CD4-positive, alpha-beta T cell treated with Interleukin-6 at 100 ng/mL for 8 hours (primary cell): ENCODE results near the gene ASPHD1.
A peak's percentile ranks its signal among the peaks of the same experiment; 100 is the strongest.
"Not testable (repeated sequence)": the region's sequence is repeated elsewhere in the genome, so short reads cannot be mapped to it uniquely, and the experiment has no call there.

Experiments used
- DNase-seq: peaks from one replicate; pipeline ENCODE4 v3.0.0-alpha.2; 2020; ENCODE audit warnings: mixed read lengths, low spot score

ASPHD1 gene

DNA sequence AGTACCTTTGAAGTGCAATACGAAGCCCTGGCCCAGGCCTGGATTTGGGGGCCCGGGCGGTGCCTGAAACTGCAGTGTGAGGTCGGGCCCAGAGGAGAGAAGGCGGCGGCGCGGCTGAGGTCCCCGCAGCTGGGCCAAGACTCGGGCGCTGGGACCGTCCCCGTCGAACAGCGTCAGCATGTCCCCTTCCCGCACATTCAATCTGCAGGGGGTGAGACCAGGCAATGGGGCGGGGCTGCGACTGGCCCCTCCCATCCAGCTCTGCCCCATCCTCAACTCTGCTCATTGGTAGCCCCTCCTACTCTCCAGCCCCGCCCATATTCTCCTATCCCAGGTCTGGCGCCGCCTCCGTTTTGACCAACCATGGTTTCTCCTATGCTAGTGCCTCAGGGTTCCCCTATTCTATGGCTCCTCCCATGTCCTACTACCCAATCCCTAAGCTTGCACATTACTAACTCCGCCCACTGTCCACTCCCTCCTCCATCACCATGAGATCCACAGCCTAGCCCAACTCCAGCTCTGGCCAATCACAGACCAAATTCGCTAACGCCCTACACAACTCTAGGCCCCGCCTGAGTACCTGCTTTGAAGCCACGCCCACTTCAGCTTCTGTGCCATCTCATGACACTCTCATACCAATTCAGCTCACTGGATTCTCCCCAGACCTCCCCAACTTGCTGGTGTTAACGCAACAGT, 22.9 kb upstream of the ASPHD1 start:
- DNase-seq = peak; percentile 22

DNA sequence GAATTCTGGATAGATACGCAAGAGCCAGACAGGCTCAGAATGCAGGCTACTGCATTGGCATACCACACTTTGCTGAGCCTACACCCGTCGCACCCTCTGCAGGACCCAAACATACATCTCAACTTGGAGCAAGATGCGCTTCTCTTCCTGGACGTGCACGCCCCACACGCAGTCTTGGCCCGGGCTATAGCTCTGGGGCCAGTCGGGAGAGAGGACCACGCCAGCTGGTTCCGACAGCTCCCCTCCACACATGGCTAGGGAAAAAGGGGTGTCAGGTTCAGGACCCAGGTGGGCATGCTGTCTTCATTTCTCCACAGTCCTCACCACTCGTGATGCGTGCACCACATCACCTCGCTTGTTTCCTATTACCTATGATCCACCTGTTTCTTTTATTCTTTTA, 22.1 kb upstream of the ASPHD1 start:
- no peak for DNase-seq

DNA sequence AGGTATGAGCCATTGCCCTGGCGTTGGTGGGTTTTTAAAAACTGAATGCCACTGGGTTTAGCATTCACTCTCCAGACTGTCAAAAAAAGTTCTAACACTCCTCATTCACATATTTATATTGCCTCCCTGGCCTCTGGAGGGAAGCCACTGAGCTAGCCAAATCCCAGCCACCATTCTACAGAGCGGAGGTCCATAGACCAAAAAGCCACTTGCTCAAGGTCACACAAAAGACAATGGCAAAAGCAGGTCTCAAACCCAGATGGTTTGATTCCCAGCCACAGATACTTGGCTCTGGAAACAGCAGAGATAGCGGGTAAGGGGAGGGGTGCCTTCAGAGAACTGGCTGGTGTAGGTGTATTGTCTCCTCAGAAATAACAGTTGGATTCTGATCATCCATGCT, 19.2 kb upstream of the ASPHD1 start:
- no peak for DNase-seq

DNA sequence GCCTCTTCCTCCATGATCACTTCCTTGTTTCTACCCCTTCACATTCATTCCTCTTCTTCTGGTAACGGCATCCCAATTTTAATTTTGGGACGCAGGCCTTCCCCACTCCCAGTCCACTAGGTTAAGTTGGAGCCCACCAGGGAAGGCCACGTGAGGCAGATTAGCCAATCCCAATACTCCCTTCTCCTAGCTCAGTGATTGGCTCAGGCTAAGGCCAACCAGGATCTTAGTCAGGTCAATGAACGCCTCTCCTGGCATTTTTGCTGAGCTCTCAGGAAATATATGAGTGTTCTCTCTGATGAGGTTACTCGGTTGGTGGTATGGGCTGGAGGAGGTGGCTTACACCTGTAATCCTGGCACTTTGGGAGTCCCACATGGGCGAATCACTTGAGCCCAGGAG, 16.3 kb upstream of the ASPHD1 start:
- DNase-seq = no peak

DNA sequence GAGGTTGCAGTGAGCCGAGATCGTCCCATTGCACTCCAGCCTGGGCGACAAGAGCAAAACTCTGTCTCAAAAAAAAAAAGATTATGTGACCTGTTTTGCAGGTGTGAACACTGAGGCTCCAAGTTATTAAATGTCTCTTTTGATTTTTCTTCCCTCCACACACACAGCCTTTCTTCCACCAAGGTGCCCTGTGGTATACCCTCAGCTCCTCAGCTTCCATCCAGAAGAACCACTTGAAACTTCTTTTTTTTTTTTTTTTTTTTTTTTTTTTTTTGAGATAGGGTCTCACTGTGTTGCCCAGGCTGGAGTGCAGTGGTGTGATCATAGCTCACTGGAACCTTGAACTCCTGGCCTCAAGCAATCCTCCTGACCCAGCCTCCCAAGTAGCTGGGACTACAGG, 10.9 kb upstream of the ASPHD1 start:
- not testable (repeated sequence) for DNase-seq

DNA sequence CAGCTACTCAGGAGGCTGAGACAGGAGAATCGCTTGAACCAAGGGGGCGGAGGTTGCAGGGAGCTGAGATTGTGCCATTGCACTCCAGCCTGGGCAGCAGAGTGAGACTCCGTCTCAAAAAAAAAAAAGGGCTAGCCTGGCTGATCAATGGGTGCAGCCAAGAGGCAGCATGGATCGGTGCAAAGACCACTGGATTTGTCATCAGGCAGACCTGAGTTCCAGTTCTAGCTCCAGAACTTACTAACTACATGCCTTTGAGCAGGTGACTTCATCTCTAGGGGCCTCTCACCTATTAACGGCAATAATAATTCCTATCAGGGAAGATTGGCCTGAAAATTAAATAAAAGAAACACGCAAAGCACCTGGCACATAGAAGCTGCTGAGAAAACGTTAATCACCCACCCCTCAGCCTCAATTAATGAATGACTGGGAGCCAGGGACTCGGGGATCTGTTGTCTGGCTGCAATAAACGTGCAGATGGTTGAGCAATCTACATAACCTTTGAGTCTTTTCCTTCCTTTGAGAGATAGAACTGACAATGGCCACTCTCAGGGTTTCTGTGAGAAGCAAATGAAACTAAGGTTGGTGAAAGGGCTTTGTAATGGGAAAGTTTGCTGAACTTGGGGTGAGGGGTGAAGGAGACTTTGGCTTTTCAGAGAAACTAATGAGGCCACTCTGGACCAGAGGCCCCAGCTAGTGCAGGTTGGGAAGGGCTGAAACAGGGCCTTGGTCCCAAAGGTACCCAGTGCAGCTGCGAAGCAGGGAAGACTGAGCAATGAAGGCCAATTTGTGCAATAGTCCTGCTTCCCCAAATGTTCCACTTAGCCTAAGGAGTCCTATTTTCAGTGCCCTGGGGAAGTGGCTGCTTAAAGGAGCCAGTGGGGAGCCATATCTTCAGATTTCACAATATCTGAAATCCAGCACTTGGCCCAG, 8.5 kb upstream of the ASPHD1 start:
- DNase-seq = no peak

DNA sequence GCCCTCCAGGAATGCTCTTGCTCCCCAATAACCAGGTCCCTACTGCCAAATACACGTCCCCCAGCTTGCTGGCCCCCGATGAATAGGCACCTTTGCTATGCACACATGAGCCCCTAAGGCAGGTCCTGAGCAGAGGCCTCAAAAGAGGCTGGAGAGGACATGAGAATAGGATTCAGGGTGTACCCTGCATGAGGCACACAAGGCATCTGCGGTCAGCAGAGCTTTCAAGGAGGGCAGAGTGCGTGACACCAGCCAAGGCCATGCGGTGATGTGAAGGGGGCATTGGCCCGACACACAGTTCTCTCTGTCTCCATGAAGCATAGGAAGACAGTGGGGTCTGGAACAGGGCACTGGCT, 7.9 kb upstream of the ASPHD1 start:
- DNase-seq = no peak

DNA sequence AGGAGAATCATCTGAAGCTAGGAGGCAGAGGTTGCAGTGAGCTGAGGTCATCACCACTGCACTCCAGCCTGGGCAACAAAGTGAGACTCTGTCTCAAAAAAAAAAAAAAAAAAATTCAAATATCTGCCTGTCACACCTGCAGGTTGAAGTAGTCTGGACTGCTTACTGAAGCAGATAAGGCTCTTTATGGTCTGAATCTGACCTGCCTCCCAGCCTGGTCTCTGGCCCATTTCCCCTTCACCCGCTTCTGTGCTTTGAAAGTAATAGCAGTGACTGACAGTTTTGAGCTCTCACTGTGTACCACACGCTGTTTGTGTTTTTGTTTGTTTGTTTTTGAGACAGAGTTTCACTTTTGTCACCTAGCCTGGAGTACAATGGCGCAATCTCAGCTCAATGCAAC, 6.7 kb upstream of the ASPHD1 start:
- no peak for DNase-seq

DNA sequence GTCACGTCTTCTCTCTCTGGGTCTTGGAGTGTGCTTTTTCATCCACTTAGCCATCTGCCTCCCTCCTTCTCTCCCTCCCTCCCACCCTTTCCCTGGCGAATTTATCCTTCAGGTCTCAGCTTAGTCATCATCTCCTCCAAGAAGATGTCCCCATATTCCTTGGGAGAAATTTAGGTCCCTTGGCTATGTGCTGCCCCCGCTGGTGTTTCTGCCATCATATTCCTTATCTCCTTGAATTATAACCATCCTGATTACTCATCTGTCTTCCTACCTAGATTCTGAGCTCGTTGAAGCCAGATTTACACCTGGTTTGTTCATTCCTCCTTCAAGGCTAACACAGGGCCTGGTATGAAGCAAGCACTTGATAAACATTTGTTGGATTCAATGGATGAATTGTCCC, 5.9 kb upstream of the ASPHD1 start:
- no peak for DNase-seq

DNA sequence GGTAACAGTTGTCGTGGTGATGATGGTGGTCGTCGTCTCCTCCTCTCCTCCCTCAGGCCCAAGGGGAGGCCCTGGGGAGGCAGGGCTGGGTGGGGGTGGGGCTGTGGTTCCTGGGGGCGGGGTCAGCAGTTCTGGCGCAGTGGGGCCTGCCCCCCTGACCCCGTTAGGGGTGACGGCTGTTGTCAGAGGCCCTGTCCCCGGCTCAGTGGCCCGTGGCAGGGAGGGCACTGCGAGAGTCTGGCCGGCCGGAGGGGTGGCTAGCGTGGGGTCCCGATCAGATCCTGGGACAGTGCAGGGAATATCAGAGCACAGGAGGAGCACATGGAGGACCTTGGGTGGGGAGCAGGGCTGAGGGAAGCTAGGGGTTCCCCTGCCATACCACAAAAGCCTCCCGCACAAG, 3.4 kb upstream of the ASPHD1 start:
- no peak for DNase-seq

DNA sequence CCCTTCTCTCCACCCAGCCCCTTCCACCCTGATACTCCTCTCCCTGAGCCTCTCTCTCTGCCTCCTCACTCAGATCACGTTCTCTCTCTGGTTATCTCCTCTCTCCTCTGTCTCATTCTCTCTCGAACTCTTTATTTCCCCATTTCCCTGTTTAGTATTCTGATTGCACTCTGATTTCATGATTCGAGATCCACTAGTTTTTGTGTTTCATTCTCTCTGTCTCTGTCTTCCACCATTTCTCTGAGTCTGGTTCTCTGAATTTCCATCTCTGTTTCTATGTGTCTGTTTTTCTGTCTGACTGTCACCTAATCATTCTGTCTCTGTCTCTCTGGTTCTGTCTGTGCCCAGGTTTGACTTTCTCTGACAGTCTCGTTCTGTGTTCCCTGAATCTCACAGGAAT, 3.0 kb upstream of the ASPHD1 start:
- no peak for DNase-seq

DNA sequence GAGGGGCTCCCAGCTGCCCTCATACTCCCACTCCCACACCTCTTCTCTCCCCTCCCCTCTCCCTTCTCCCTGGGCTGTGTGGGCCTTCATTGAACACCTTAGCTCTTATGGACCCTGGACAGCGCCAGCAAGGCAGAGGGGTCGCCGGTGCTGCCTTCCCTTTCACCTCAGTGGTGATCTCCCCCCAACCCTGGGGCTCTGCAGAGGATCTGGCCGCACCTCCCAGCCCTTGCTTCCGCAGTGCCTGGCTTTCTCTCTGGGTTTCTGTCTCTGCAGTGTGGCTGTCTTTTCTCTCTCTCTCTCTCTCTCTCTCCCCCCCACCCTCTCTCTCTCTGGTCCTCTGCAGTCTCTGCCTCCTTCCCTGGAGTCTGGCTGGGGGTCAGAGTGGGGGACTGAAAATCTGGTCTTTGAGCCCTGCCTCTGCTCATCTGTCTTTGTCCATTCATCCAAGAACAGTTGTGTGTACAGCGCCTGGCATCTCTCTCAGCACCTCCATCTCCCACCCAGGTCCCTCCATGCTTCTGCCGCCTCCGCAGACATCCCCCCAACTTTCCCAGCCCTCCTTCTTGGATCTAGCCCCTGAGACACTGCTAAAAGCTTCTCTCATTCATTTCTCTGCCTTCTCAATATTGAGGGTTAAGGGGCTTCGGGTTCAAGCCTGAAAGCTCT, 2.0 kb upstream of the ASPHD1 start:
- no peak for DNase-seq

DNA sequence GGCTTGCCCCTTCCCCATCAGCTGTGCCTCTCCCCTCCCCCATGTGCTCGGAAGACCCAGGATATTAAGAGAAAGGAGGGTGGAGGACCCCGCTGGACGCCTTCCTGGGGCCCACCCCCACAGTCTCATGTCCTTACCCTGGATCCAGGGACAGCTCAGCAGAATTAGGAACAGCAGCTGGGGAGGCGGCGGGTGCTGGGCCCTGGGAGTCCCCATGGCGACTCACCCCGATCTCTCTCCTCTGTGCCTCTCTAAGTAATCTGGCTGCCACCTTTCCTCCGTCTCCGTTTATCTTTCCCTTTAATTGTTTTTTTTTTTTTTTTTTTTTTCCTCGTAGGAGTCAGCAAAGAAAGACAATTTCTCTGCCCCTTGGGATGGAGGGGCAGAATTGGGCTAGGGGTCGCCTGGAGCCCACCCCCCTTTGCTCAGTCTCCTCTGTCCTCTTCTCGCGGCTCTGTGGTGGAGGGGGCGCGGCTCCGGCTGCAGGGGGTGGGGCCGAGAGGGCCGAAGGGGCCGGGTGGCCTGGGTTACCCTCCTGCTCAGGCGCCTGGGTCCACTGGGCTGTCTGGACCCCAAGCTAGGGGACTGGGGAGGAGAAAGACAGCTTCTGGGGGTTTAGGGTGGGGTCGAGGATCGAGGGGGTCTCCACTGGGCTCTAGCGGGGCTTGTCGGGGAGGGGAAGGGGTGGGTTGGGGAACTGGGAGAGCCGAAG, 1.3 kb upstream of the ASPHD1 start:
- DNase-seq = no peak

DNA sequence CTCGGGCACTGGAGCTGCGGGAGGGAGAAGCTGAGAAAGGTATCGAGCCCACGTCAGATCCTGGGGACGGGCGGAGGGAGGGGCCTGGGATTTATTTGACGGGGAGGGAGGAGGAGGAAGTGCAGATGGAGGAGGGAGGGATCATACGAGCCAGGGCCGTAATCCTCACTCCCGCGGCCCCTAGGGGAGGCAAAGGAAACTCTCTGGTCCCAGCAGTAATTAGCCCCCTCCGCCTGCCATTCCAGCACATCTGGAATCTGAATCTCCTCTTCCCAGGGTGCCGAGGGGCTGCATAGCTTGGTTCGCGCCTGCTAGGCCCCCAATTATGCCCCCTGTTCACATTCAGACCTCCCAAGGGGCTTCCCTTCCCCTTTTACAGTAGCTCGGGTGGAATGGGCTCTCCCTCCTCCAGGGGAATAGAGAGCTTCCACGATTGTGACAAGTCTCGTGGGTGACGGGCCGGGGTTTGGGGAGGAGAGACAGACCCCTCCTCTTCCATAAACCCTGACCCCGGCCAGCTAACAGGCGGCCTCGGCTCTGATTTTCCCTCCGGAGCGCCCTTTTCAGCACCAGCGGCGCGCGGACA, 679 bp upstream of the ASPHD1 start, which contains the start of gene SEZ6L2:
Gene SEZ6L2 (minus strand): TSS at position 35 of the 586 bp plus-strand sequence. CDS start 531 bp downstream, outside the sequence.
- peak; percentile 53 for DNase-seq

DNA sequence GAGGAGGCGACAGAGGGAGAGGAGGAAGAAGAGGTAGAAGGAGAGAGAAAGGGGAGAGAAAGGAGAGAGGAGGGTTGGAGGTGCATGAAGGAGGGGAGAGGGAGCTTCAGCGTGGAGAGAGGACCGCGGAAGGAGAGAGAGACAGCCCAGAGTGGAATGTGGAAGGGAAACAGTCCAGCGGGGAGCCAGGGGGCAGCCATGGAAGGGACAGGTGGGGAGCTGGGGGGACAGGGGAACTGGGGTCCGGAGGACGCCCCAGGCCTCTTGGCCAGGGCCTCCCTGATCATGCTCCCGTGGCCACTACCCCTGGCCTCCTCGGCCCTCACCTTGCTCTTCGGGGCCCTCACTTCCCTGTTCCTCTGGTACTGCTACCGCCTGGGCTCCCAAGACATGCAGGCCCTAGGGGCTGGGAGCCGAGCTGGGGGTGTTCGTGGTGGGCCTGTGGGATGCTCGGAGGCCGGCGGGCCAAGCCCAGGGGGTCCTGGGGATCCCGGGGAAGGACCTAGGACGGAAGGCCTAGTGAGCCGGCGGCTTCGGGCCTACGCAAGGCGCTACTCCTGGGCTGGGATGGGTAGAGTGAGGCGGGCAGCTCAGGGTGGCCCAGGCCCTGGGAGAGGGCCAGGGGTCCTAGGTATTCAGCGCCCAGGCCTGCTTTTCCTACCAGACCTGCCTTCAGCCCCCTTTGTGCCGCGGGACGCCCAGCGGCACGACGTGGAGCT, 759 bp downstream of the ASPHD1 start:
- no peak for DNase-seq

DNA sequence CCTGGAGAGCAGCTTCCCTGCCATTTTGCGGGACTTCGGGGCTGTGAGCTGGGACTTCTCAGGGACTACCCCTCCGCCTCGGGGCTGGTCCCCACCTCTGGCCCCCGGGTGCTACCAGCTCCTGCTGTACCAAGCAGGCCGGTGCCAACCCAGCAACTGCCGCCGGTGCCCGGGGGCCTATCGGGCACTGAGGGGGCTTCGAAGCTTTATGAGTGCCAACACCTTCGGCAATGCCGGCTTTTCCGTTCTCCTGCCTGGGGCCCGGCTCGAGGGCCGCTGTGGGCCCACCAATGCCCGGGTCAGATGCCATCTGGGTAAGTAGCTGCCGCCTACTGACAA, 1.3 kb downstream of the ASPHD1 start:
- no peak for DNase-seq

DNA sequence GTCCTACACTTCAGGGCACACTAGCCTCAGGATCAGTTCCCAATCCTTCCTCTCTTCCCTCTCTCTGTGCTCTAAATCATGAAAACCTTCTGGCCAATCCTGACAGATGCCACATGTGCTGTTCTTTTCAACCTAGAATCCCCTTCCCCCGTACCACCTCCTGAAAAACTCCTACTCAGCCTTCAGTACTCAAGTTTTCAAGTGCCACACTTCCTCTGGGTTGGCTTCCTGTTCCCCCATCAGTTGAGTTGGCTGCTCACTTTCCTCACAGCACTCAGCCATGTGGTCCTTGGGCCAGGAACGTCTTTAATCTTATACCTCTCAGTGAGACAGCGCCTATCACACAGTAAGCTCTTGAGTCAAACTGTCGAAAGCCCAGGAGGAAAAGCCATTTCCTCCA, 3.3 kb downstream of the ASPHD1 start:
- DNase-seq = no peak

DNA sequence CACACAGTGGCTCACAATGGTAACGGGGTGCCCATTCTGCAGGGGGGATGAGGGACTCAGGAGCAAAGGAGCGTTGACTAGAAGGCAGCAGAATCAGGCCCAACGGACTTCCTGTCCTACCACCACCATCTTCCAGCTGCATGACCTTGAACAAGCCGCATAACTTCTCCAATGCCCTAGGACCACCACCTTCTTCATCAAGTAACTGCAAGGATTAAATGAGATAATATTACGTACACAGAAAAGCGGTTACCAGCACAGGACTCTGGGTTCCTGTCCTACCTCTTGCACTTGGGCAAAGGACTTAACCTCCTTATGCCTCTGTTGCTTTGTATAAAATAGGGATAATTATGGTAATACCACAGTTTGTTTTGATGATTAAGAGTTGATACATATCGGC, 4.7 kb downstream of the ASPHD1 start:
- DNase-seq = no peak

DNA sequence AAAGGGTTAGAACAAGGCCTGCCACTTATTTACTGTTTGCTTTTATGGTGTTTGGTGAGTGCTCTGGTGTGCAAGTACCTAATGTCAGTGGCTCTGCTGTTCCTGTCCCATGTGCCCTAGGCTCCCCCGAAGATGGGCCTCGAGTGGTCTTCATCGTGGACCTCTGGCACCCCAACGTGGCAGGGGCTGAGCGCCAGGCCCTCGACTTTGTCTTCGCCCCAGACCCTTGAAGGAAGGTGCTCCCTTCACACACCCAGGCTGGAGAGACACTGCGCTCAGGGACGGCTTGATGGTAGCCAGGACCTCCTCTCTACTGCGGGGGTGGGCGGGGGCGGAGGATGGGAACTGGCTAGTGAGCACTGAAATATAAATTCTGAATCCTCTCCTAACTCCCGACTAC, 5.4 kb downstream of the ASPHD1 start:
- no peak for DNase-seq

DNA sequence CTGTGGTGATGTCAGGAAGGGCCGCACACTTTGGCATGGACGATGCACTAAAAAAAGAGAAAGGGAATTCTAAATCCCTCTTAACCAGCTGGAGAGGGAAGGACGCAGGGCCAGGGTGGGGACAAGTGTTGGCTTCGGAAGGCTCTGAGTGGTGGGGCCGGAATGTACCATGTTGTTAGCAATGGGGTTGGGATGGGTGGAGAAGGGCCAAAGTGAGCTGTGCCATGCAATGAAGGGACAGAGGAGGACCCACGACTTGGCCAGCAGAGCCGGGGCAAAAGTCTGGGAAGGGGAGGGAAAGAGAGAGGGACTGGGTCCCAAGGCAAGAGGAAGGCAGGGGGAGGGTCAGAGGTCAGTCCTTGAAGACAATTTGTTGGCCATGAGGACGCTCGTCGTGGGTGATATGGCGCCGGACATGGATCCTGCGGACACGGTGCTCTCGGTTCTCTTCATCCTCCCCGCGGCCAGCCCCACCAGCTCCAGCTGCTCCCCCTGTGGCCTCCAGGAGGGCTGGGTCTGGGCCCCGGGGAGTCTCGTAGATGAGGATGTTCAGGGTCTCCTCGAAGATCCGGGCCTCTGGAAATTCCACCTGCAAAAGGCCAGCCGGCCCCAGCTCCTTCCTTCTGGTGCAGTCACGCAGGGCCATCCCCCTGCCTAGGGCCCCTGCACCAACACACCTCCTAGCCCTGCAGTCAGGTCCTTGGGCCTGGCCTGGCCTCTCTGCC, 6.4 kb downstream of the ASPHD1 start:
- DNase-seq = no peak

DNA sequence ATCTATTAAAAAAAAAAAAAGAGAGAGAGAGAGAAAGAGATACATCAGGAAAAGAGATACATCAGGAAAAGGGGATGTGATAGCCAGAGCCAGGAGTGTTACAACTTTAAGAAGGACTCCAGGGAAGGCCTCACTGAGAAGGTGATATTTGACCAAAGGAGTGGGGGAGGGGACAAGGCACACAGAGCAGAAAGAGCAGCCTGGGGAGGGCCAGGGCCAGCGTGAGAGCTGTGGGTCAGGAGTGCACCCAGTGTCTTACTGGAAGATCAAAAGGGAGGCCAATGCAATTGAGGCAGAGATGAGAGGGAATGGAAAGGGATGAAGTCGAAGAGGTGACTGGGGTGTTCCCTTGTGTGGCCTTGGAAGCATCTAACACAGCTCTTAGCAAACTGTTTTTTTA, 7.7 kb downstream of the ASPHD1 start:
- no peak for DNase-seq
